ENCODE results near the gene RTN3. TPM values are rescaled to one million over a fixed set of nuclear protein-coding genes. Genes with fewer than 3 reads are reported as not detected.

Gene RTN3
- 24.2 and 191 TPM in 2 replicates for polyA plus RNA-seq

GRCh38 chr11:63681321-63682065 is at the start of gene RTN3:
Gene RTN3 (plus strand): TSS chr11:63681500. CDS start chr11:63681637, 137 bp downstream.

GRCh38 chr11:63671322-63672155 is 9.8 kb upstream of the RTN3 start, which contains the start of gene ATL3:
Gene ATL3 (minus strand): TSS chr11:63671376. CDS start chr11:63671335, 41 bp downstream.

GRCh38 chr11:63768237-63769041 is 87.1 kb downstream of the RTN3 start, which contains the start of gene ZFTA:
Gene ZFTA (minus strand): TSS chr11:63768775. CDS start chr11:63768622, 153 bp downstream.

Other genes starting within 250 kb of the RTN3 start
- gene PLAAT5, start 190.3 kb upstream of the RTN3 start, polyA plus RNA-seq: 0.73 TPM in 1 of 2 replicates, not detected in the other
- not detected in 2 replicates for gene LGALS12, start 175.4 kb upstream of the RTN3 start, polyA plus RNA-seq
- gene PLAAT4, start 144.7 kb upstream of the RTN3 start, polyA plus RNA-seq: 3.6 and 4.5 TPM in 2 replicates
- not detected in 2 replicates for gene PLAAT2, start 118.1 kb upstream of the RTN3 start, polyA plus RNA-seq
- gene PLAAT3, start 67.1 kb upstream of the RTN3 start, polyA plus RNA-seq: 6.3 and 13.5 TPM in 2 replicates
- 2.2 and 2.3 TPM in 2 replicates for gene ATL3, start 10.1 kb upstream of the RTN3 start, polyA plus RNA-seq
- gene ZFTA, start 87.3 kb downstream of the RTN3 start, polyA plus RNA-seq: 0.69 TPM in 1 of 2 replicates, not detected in the other
- 0.20 TPM in 1 of 2 replicates, not detected in the other for gene SPINDOC, start 132.0 kb downstream of the RTN3 start, polyA plus RNA-seq
- 0.88 and 1.6 TPM in 2 replicates for gene MARK2, start 157.6 kb downstream of the RTN3 start, polyA plus RNA-seq
- gene RCOR2, start 235.7 kb downstream of the RTN3 start, polyA plus RNA-seq: not detected in 2 replicates